ENCODE measurements around the gene LHFPL6.

GRCh38 chr13:39306639-39307589 is 296.1 kb downstream of the LHFPL6 start:
- no peak for TF ChIP-seq EZH2 (IDR thresholded peaks at IDR 0.05; ENCODE audit: borderline replicate concordance, low read depth, low read length, severe bottlenecking)
- no peak for TF ChIP-seq CTCF (IDR thresholded peaks at IDR 0.05; ENCODE audit: borderline replicate concordance, extremely low read depth, low read length, poor library complexity, severe bottlenecking)
